ENCODE data around the gene JAZF1. TPM values are rescaled to one million over a fixed set of nuclear protein-coding genes. Genes with fewer than 3 reads are reported as not detected.
A peak's percentile ranks its signal among the peaks of the same experiment; 100 is the strongest.

JAZF1 gene
- total and polyA plus RNA-seq, 3 experiments from 2014 or later, result 3.2 to 5.1 (median 4.9) TPM

GRCh38 chr7:27998382-27998781, 182.2 kb downstream of the JAZF1 start:
- no peaks in the 10 kb centered on the region for H3K9me3 Mint-ChIP-seq
- H3K27me3 Mint-ChIP-seq, result no peaks in the 10 kb centered on the region
- H3K36me3 Mint-ChIP-seq, result peaks cover 0 to 2% (median 0%) of the 10 kb centered on the region in 3 donors
- Histone ChIP-seq H3K27me3 (ENCODE audit: insufficient read depth, low read length, poor library complexity, severe bottlenecking) (no peaks in the 10 kb centered on the region), H3K4me1 (ENCODE audit: insufficient read depth, low read length) (no peaks in the 10 kb centered on the region), H3K36me3 (ENCODE audit: insufficient read depth, low read length) (no peaks in the 10 kb centered on the region), H3K27ac (ENCODE audit: low read depth, low read length) (no peak overlapping the region), H3K9me3 (ENCODE audit: low read length) (no peaks in the 10 kb centered on the region), H3K4me3 (ENCODE audit: low read length) (no peak overlapping the region)
- H3K27ac Mint-ChIP-seq, result no peak overlapping the region
- H3K4me3 Mint-ChIP-seq, result no peak overlapping the region
- ChIA-PET CTCF (no interaction called here), POLR2A (no interaction called here)
- DNase-seq, result no peak
- peaks cover 0 to 7% (median 6%) of the 10 kb centered on the region in 3 donors for H3K4me1 Mint-ChIP-seq

GRCh38 chr7:27997188-27997707, 183.3 kb downstream of the JAZF1 start:
- DNase-seq, result no peak
- Histone ChIP-seq H3K27me3 (ENCODE audit: insufficient read depth, low read length, poor library complexity, severe bottlenecking) (no peaks in the 10 kb centered on the region), H3K4me1 (ENCODE audit: insufficient read depth, low read length) (no peaks in the 10 kb centered on the region), H3K4me3 (ENCODE audit: low read length) (no peak overlapping the region), H3K9me3 (ENCODE audit: low read length) (no peaks in the 10 kb centered on the region), H3K27ac (ENCODE audit: low read depth, low read length) (no peak overlapping the region), H3K36me3 (ENCODE audit: insufficient read depth, low read length) (no peaks in the 10 kb centered on the region)
- no peak overlapping the region for H3K4me3 Mint-ChIP-seq
- ChIA-PET POLR2A (no interaction called here), CTCF (no interaction called here)
- H3K27me3 Mint-ChIP-seq, result no peaks in the 10 kb centered on the region
- no peak overlapping the region for H3K27ac Mint-ChIP-seq
- H3K36me3 Mint-ChIP-seq, result peaks cover 0 to 2% (median 0%) of the 10 kb centered on the region in 3 donors
- H3K9me3 Mint-ChIP-seq, result no peaks in the 10 kb centered on the region
- peaks cover 4 to 11% (median 10%) of the 10 kb centered on the region in 3 donors for H3K4me1 Mint-ChIP-seq

GRCh38 chr7:27996141-27996540, 184.5 kb downstream of the JAZF1 start:
- Histone ChIP-seq H3K27ac (ENCODE audit: low read depth, low read length) (no peak overlapping the region), H3K9me3 (ENCODE audit: low read length) (no peaks in the 10 kb centered on the region), H3K4me3 (ENCODE audit: low read length) (no peak overlapping the region), H3K27me3 (ENCODE audit: insufficient read depth, low read length, poor library complexity, severe bottlenecking) (no peaks in the 10 kb centered on the region), H3K36me3 (ENCODE audit: insufficient read depth, low read length) (no peaks in the 10 kb centered on the region), H3K4me1 (ENCODE audit: insufficient read depth, low read length) (no peaks in the 10 kb centered on the region)
- Mint-ChIP-seq H3K27ac (no peak overlapping the region), H3K4me3 (no peak overlapping the region), H3K4me1 (peaks cover 10 to 12% (median 11%) of the 10 kb centered on the region in 3 donors), H3K36me3 (peaks cover 0 to 3% (median 1%) of the 10 kb centered on the region in 3 donors), H3K9me3 (no peaks in the 10 kb centered on the region), H3K27me3 (no peaks in the 10 kb centered on the region)
- POLR2A ChIA-PET, result no interaction called here
- no peak for DNase-seq
- CTCF ChIA-PET, result interaction anchor here (1.3 kb wide), 1 partner anchor 24 kb away, joined by 3 read pairs; no protein-coding TSS in a partner anchor

GRCh38 chr7:27995228-27995627, 185.4 kb downstream of the JAZF1 start:
- no peak overlapping the region for H3K4me3 Mint-ChIP-seq
- H3K27me3 Mint-ChIP-seq, result no peaks in the 10 kb centered on the region
- no peaks in the 10 kb centered on the region for H3K9me3 ChIP-seq (ENCODE audit: low read length)
- no peak overlapping the region for H3K27ac Mint-ChIP-seq
- DNase-seq, result no peak
- peaks cover 3 to 6% (median 4%) of the 10 kb centered on the region in 3 donors for H3K36me3 Mint-ChIP-seq
- H3K4me3 ChIP-seq (ENCODE audit: low read length), result no peak overlapping the region
- no peaks in the 10 kb centered on the region for H3K4me1 ChIP-seq (ENCODE audit: insufficient read depth, low read length)
- no peaks in the 10 kb centered on the region for H3K36me3 ChIP-seq (ENCODE audit: insufficient read depth, low read length)
- H3K27me3 ChIP-seq (ENCODE audit: insufficient read depth, low read length, poor library complexity, severe bottlenecking), result no peaks in the 10 kb centered on the region
- no peak overlapping the region for H3K27ac ChIP-seq (ENCODE audit: low read depth, low read length)
- H3K9me3 Mint-ChIP-seq, result no peaks in the 10 kb centered on the region
- CTCF ChIA-PET, result interaction anchor here (1.3 kb wide), 1 partner anchor 25 kb away, joined by 3 read pairs; no protein-coding TSS in a partner anchor
- H3K4me1 Mint-ChIP-seq, result peaks cover 10 to 12% (median 11%) of the 10 kb centered on the region in 3 donors
- POLR2A ChIA-PET, result no interaction called here

- no peaks in the 10 kb centered on the region for H3K4me1 ChIP-seq (ENCODE audit: insufficient read depth, low read length)
- H3K27ac Mint-ChIP-seq, result no peak overlapping the region
- H3K27me3 ChIP-seq (ENCODE audit: insufficient read depth, low read length, poor library complexity, severe bottlenecking), result no peaks in the 10 kb centered on the region
- H3K9me3 ChIP-seq (ENCODE audit: low read length), result no peaks in the 10 kb centered on the region
- H3K36me3 Mint-ChIP-seq, result peaks cover 3 to 6% (median 4%) of the 10 kb centered on the region in 3 donors
- no peaks in the 10 kb centered on the region for H3K9me3 Mint-ChIP-seq
- CTCF ChIA-PET, result no interaction called here
- H3K27ac ChIP-seq (ENCODE audit: low read depth, low read length), result no peak overlapping the region
- H3K4me1 Mint-ChIP-seq, result peaks cover 7 to 12% (median 11%) of the 10 kb centered on the region in 3 donors
- no peaks in the 10 kb centered on the region for H3K27me3 Mint-ChIP-seq
- H3K4me3 Mint-ChIP-seq, result no peak overlapping the region
- no peak for DNase-seq
- no peak overlapping the region for H3K4me3 ChIP-seq (ENCODE audit: low read length)
- no peaks in the 10 kb centered on the region for H3K36me3 ChIP-seq (ENCODE audit: insufficient read depth, low read length)
- POLR2A ChIA-PET, result no interaction called here
These were observed 186.0 kb downstream of the JAZF1 start for GRCh38 chr7:27994639-27995038.

- H3K9me3 Mint-ChIP-seq, result peaks cover 0 to 8% (median 6%) of the 10 kb centered on the region in 5 donors
- Histone ChIP-seq H3K27ac (ENCODE audit: low read depth, low read length) (no peak overlapping the region), H3K9me3 (ENCODE audit: low read length) (no peaks in the 10 kb centered on the region), H3K4me3 (ENCODE audit: low read length) (no peak overlapping the region), H3K4me1 (ENCODE audit: insufficient read depth, low read length) (no peaks in the 10 kb centered on the region), H3K36me3 (ENCODE audit: insufficient read depth, low read length) (no peaks in the 10 kb centered on the region), H3K27me3 (ENCODE audit: insufficient read depth, low read length, poor library complexity, severe bottlenecking) (no peaks in the 10 kb centered on the region)
- no peak overlapping the region for H3K4me3 Mint-ChIP-seq
- no peaks in the 10 kb centered on the region for H3K27me3 Mint-ChIP-seq
- H3K4me1 Mint-ChIP-seq, result peaks cover 6 to 12% (median 11%) of the 10 kb centered on the region in 3 donors
- CTCF ChIA-PET, result no interaction called here
- POLR2A ChIA-PET, result no interaction called here
- no peak for DNase-seq
- H3K27ac Mint-ChIP-seq, result peak overlapping the region in 2 of 8 donors; percentile 35 to 63
- H3K36me3 Mint-ChIP-seq, result peaks cover 3 to 11% (median 8%) of the 10 kb centered on the region in 3 donors
These were observed 187.7 kb downstream of the JAZF1 start for GRCh38 chr7:27992755-27993493.

DNA sequence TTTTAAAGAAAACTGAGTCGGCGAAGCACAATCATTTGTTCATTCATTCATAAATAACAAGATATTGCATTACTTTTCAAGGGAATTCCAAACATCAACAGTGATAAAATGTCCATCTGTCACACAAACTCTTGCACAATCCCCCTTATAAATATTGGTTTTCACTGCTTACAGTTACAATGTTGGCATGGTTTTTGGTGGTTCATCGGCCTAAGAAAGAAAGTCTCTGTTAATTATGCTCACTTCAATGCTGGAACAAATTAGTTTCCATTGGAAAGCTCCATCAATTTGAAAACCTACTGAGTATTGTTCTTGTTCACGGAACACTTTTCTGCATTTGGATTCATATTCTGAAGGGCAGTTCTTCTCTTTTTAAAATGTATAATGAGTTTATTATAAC, 188.5 kb downstream of the JAZF1 start:
- no peaks in the 10 kb centered on the region for H3K27me3 ChIP-seq (ENCODE audit: insufficient read depth, low read length, poor library complexity, severe bottlenecking)
- no peaks in the 10 kb centered on the region for H3K4me1 ChIP-seq (ENCODE audit: insufficient read depth, low read length)
- Mint-ChIP-seq H3K9me3 (peaks cover 0 to 10% (median 8%) of the 10 kb centered on the region in 5 donors), H3K4me1 (peaks cover 5 to 12% (median 11%) of the 10 kb centered on the region in 3 donors), H3K27ac (no peak overlapping the region), H3K4me3 (no peak overlapping the region), H3K27me3 (no peaks in the 10 kb centered on the region), H3K36me3 (peaks cover 3 to 13% (median 8%) of the 10 kb centered on the region in 3 donors)
- H3K27ac ChIP-seq (ENCODE audit: low read depth, low read length), result no peak overlapping the region
- H3K36me3 ChIP-seq (ENCODE audit: insufficient read depth, low read length), result no peaks in the 10 kb centered on the region
- POLR2A ChIA-PET, result no interaction called here
- DNase-seq, result no peak
- CTCF ChIA-PET, result no interaction called here
- H3K9me3 ChIP-seq (ENCODE audit: low read length), result no peaks in the 10 kb centered on the region
- H3K4me3 ChIP-seq (ENCODE audit: low read length), result no peak overlapping the region

- H3K27ac ChIP-seq (ENCODE audit: low read depth, low read length), result no peak overlapping the region
These were observed 189.5 kb downstream of the JAZF1 start for GRCh38 chr7:27991006-27991528.

More at GRCh38 chr7:27991006-27991528, 189.5 kb downstream of the JAZF1 start:
- ChIA-PET CTCF (no interaction called here), POLR2A (no interaction called here)
- Histone ChIP-seq H3K27me3 (ENCODE audit: insufficient read depth, low read length, poor library complexity, severe bottlenecking) (no peaks in the 10 kb centered on the region), H3K36me3 (ENCODE audit: insufficient read depth, low read length) (no peaks in the 10 kb centered on the region), H3K9me3 (ENCODE audit: low read length) (no peaks in the 10 kb centered on the region), H3K4me1 (ENCODE audit: insufficient read depth, low read length) (no peaks in the 10 kb centered on the region), H3K4me3 (ENCODE audit: low read length) (no peak overlapping the region)
- Mint-ChIP-seq H3K27ac (no peak overlapping the region), H3K4me1 (peaks cover 5 to 12% (median 11%) of the 10 kb centered on the region in 3 donors), H3K36me3 (peaks cover 3 to 13% (median 8%) of the 10 kb centered on the region in 3 donors), H3K9me3 (peaks cover 0 to 10% (median 8%) of the 10 kb centered on the region in 5 donors), H3K27me3 (no peaks in the 10 kb centered on the region), H3K4me3 (no peak overlapping the region)
- DNase-seq, result no peak
